Rectal smooth muscle tissue (tissue), 1 donor: ENCODE data around the gene MAP2K5.

ENCODE experiments used
- H3K27ac ChIP-seq: one replicate; pipeline ENCODE4 v1.7.0; 2013; ENCODE audit warnings: low read depth, low read length, inconsistent platforms
- H3K27me3 ChIP-seq: one replicate; pipeline ENCODE4 v1.7.0; 2013; ENCODE audit warnings: low read length; ENCODE audit not compliant: control insufficient read depth, insufficient read depth
- H3K36me3 ChIP-seq: one replicate; pipeline ENCODE4 v1.7.0; 2013; ENCODE audit warnings: low read length; ENCODE audit not compliant: control insufficient read depth, insufficient read depth
- H3K4me1 ChIP-seq: one replicate; pipeline ENCODE4 v1.7.0; 2013; ENCODE audit warnings: low read length; ENCODE audit not compliant: control insufficient read depth, insufficient read depth
- H3K4me3 ChIP-seq: one replicate; pipeline ENCODE4 v1.7.0; 2013; ENCODE audit warnings: low read length
- H3K9ac ChIP-seq: one replicate; pipeline ENCODE4 v1.7.0; 2013; ENCODE audit warnings: low read length

Gene MAP2K5

DNA sequence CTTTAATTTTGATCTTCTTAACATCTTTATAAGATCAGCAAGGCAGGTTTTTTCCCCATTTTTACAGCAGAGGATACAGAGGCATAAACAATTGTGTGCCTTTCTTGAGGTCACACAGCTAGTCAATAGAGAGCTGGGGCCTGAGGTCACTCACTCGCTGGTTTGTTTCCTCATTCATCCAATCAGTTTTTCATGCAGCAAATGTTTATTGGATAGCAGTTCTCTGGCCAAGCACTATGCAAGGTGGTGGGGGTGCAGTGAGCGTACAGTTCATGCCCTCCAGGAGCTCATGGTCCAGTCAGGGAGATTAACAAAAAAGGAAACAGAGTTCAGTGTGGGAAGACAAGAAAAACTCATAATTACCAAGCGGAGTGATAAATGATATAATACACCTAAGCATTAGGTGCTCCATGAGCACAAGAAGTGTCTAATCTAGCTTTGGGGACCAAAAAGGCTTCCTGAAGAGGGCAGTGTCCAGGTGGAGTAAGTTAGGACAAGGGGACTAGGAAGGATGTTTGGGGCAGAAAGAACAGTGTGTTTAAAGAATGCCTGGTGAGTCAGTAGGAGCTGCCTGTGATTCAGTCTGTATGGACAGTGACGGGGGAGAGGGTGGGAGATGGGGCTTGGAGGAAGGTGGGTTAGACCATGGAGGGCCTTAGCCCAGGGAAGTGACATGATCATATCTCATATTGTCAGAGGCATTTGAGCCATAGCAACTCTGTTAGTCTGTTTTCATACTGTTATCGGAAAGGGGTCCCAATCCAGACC is 29.3 kb downstream of the MAP2K5 start:
- Histone ChIP-seq H3K9ac (no peak overlapping the region), H3K4me3 (no peak overlapping the region), H3K36me3 (no peaks in the 10 kb centered on the region), H3K4me1 (peaks cover 2% of the 10 kb centered on the region), H3K27me3 (no peaks in the 10 kb centered on the region), H3K27ac (no peak overlapping the region)

DNA sequence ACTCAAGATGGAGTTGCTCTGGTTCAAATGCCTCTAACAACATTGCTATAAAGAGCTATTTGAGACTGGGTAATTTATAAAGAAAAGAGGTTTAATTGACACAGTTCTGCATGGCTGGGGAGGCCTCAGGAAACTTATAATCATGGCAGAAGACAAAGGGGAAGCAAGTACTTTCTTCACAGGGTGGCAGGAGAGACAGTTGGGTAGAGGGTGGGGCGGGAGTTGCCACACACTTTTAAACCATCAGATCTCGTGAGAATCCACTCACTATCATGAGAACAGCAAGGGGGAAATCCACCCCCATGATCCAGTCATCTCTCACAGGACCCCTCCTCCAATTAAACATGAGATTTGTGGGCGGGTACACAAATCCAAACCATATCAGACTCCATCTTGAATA is 30.7 kb downstream of the MAP2K5 start:
- H3K9ac ChIP-seq, result no peak overlapping the region
- peaks cover 2% of the 10 kb centered on the region for H3K4me1 ChIP-seq
- H3K36me3 ChIP-seq, result no peaks in the 10 kb centered on the region
- H3K27ac ChIP-seq, result no peak overlapping the region
- no peak overlapping the region for H3K4me3 ChIP-seq
- H3K27me3 ChIP-seq, result no peaks in the 10 kb centered on the region

GRCh38 chr15:67575039-67575502 is 32.6 kb downstream of the MAP2K5 start:
- Histone ChIP-seq H3K9ac (no peak overlapping the region), H3K27me3 (no peaks in the 10 kb centered on the region), H3K4me1 (no peaks in the 10 kb centered on the region), H3K36me3 (no peaks in the 10 kb centered on the region), H3K27ac (no peak overlapping the region), H3K4me3 (no peak overlapping the region)

DNA sequence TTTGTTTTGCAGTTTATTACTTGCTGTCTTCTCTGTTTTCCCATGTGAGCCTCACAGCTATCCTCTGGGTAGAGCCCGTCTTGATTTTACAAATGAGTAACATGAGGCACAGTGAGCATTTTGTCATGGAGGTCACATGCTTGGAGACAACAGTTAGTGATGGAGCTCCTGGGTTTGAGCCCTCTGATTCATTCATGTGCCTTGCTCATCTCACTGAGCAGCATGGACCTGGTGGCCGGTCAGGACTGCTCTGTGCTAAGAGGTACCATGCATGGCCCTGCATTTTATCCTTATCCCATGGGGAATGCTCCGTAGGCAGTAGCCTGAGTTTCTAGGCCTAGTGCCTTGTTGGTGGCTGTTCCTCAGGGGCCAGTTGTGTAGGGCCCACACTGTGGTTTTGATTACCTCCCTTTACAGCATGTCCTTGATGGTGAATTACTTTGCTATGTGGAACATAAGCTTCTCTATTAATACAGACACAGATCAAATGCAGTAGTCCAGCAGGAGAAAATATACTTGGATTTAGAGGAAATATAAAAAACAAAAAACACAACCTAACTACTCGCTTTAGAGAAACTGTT is 35.6 kb downstream of the MAP2K5 start:
- H3K27ac ChIP-seq, result no peak overlapping the region
- H3K27me3 ChIP-seq, result no peaks in the 10 kb centered on the region
- no peak overlapping the region for H3K4me3 ChIP-seq
- H3K36me3 ChIP-seq, result no peaks in the 10 kb centered on the region
- H3K9ac ChIP-seq, result no peak overlapping the region
- H3K4me1 ChIP-seq, result no peaks in the 10 kb centered on the region

DNA sequence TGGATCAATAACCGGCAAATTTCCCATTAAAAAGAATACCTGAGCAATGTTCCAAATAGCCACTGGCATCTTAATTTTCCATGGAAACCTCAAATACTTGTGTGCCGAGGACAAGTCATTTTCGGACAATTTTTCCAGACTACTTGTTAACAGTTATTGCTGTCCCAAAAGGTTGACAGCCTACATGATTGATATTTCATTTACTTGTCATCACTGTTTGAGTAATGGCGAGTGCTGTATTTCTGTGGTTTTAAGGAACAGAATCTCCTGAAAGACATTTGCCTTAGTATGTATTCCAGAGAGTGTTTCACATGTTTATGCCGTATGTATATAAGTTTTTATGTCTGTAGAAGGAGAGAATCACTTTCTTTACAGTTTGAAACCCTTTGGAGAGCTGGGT is 36.7 kb downstream of the MAP2K5 start:
- Histone ChIP-seq H3K4me1 (no peaks in the 10 kb centered on the region), H3K27ac (no peak overlapping the region), H3K9ac (no peak overlapping the region)

GRCh38 chr15:67579967-67580366 is 37.5 kb downstream of the MAP2K5 start:
- Histone ChIP-seq H3K4me1 (no peaks in the 10 kb centered on the region), H3K4me3 (no peak overlapping the region), H3K27me3 (no peaks in the 10 kb centered on the region), H3K9ac (no peak overlapping the region), H3K36me3 (no peaks in the 10 kb centered on the region), H3K27ac (no peak overlapping the region)

More for the DNA sequence above, 36.7 kb downstream of the MAP2K5 start:
- no peaks in the 10 kb centered on the region for H3K27me3 ChIP-seq
- H3K4me3 ChIP-seq, result no peak overlapping the region
- no peaks in the 10 kb centered on the region for H3K36me3 ChIP-seq

DNA sequence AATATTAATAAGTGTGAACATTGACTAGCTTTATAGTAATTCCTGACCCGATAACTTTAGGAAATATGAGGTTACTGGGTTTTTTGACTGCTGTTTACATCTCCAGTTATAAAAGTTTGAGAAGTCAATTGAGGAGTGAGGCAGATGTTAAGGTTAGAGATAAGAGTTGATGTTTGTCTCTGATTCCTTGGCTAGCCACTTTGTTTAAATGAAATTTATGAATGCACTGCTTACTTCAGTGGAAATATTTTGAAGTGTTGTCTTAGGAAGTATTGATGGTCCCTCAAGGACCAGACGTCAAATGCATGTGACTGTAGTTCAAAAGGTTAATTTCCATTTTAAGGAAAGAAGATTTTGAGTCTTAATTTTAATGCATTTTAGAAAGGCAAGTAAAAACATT is 41.7 kb downstream of the MAP2K5 start:
- Histone ChIP-seq H3K36me3 (peaks cover 9% of the 10 kb centered on the region), H3K9ac (no peak overlapping the region), H3K4me3 (no peak overlapping the region), H3K27me3 (no peaks in the 10 kb centered on the region), H3K27ac (no peak overlapping the region), H3K4me1 (no peaks in the 10 kb centered on the region)

GRCh38 chr15:67585681-67586080 is 43.2 kb downstream of the MAP2K5 start:
- H3K36me3 ChIP-seq, result peaks cover 9% of the 10 kb centered on the region
- H3K27me3 ChIP-seq, result no peaks in the 10 kb centered on the region
- H3K9ac ChIP-seq, result no peak overlapping the region
- H3K4me1 ChIP-seq, result no peaks in the 10 kb centered on the region
- H3K4me3 ChIP-seq, result no peak overlapping the region
- no peak overlapping the region for H3K27ac ChIP-seq

DNA sequence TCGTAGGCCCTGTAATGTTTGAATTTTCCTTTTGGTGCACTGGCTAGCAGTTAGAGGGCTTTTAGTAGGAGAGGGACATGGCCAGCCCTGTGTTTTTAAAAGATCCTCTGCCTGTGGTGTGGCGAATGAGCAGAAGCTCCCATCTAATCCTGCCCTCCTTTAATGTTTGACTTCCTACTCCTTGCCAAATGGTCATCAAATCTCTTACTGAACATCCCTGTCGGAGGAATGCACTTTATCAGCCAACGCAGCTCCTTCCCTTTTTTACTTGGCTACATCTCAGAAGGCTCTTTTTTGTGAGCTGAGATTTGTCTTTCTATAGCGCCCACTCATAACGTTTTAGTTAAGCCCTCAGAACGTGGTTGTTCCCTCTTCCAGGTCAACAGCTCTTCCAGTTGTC is 44.8 kb downstream of the MAP2K5 start:
- Histone ChIP-seq H3K9ac (no peak overlapping the region), H3K27ac (no peak overlapping the region), H3K4me1 (no peaks in the 10 kb centered on the region), H3K36me3 (peaks cover 9% of the 10 kb centered on the region), H3K27me3 (no peaks in the 10 kb centered on the region), H3K4me3 (no peak overlapping the region)

DNA sequence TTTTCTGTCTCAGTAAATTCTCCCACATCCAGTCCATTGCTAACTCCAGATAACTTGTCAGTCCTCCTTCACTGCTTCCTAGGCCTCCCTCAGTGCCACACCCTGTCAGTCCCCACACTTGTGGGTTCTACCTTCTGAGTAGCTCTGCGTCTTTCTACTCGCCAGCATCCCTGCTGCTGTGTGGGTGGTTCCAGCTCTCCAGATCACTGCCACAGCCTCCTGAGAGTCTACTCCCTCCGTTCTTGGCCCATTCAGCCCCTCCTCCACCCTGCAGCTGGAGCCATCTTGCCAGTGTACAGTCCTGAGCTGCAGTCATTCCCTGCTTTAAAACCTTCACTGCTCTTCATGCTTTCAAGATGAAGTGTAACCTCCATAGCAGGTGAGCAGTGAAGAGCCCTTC is 45.3 kb downstream of the MAP2K5 start:
- Histone ChIP-seq H3K27me3 (no peaks in the 10 kb centered on the region), H3K36me3 (peaks cover 9% of the 10 kb centered on the region), H3K4me3 (no peak overlapping the region), H3K27ac (no peak overlapping the region), H3K9ac (no peak overlapping the region), H3K4me1 (no peaks in the 10 kb centered on the region)

DNA sequence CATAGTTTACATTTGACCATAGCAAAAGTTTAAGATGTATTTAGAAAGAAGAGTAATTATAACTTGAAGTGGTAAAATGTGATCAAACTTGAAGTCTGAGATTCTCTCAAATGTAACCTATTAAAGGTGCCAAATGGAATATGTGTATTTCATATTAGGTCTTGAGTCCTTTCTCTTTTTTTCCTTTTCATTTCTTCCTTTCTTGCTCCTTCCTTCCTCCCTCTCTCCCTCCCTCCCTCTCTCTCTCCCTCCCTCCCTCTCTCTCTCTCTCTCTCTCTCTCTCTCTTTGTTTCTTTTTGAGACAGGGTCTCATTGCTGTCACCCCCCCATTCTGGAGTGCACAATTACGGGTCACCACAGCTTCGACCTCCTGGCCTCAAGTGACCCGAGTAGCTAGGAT is 47.7 kb downstream of the MAP2K5 start:
- Histone ChIP-seq H3K4me3 (no peak overlapping the region), H3K36me3 (peaks cover 9% of the 10 kb centered on the region)

DNA sequence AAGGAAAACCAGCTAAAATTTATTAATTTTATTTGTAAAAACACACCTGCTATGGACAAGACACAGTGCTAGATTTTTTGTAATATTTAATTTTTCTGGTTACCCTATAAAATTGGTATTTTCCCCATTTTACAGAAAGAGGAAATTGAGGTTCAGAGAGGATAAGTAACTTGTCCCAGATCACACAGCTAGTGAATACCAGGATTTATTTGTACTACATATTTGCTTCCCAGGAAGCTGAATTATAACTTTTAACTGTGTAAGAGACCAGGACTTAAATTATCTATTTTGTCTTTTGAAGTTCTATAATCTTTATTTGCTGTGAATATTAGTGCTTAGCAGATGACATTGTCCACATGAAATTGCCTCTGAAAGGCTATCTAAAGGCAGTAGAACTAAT is 49.7 kb downstream of the MAP2K5 start:
- H3K4me1 ChIP-seq, result no peaks in the 10 kb centered on the region
- no peaks in the 10 kb centered on the region for H3K27me3 ChIP-seq
- no peak overlapping the region for H3K9ac ChIP-seq
- peaks cover 9% of the 10 kb centered on the region for H3K36me3 ChIP-seq
- H3K27ac ChIP-seq, result no peak overlapping the region
- H3K4me3 ChIP-seq, result no peak overlapping the region

More for the DNA sequence above, 47.7 kb downstream of the MAP2K5 start:
- Histone ChIP-seq H3K4me1 (no peaks in the 10 kb centered on the region), H3K9ac (no peak overlapping the region), H3K27me3 (no peaks in the 10 kb centered on the region), H3K27ac (no peak overlapping the region)

DNA sequence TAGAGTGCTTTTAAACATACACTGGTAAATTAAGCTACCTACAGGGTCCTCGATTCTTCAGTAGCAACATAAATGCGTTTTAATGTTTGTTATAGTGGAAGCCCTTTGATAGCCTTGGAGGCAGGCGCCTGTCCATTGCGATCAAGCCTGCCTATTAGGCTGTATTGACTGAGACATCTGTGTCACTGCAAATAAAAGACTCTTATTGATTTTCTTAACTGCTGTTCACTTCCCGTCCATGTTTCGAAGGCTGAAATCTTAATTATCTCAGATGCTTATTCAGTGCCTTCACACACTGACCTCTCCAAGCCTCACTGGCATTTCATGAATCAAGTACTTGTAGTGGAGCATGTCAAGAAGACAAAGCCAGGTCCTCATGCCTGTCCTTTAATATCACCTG is 51.1 kb downstream of the MAP2K5 start:
- Histone ChIP-seq H3K36me3 (peaks cover 2% of the 10 kb centered on the region), H3K4me3 (no peak overlapping the region), H3K27me3 (no peaks in the 10 kb centered on the region), H3K27ac (no peak overlapping the region), H3K9ac (no peak overlapping the region), H3K4me1 (no peaks in the 10 kb centered on the region)
